ENCODE results near the gene FAM181B.

FAM181B gene

GRCh38 chr11:82683029-82683428 lies 50.6 kb downstream of the FAM181B start:
- DNase-seq (ENCODE audit: low read depth) = no peak

DNA sequence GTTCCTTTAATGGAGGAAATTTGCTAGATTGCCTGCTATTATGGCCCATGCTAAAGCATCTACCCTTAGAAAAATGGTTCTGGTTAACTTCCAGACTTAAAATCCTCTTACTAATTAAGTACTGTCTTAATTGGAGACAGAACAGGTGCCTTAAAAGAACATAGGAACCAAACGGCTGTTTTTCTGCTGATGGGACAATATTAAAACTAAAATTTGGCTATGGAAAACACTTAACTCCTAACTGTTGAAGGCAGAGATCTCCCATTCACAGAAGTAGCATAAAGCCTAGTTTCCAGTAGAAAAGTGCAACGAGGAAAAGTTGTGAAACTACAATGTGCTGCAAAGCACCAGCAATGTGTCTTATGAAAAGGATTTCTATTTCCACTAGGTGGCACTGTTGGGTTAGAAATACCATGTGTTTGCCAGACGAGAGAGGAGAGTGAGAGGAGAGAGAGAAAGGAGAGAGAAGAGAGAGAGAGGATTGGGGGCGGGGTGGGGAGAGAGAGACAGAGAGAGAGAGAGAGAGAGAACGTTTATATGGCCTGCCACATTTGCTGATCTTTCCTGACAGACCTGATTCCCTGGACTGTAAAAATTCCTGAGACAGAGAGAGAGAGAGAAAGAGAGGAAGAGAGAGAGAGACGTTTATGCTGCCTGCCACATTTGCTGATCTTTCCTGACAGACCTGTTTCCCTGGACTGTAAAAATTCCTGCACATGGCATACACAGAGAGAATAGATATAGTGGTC lies 51.5 kb downstream of the FAM181B start:
- no peak for DNase-seq (ENCODE audit: low read depth)

DNA sequence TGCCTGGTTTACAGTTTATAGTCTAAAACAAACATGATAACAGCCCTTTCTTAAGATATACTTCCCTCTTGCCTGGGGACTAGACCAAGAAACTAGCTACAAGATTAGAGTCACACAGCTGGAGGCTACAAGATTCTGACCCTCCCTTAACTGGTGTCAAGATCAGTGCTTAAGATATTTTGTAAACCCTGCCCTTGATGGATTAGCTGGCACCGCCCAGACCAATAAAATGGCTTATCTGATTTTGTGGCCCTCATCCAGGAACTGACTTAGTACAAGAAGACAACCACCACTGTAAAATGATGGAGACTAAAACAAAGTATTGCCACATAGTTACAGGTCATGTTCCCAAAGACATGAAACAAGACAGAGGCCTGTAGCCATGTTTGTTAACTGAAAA lies 53.4 kb downstream of the FAM181B start:
- DNase-seq (ENCODE audit: low read depth) = no peak
